Measurements from ENCODE around the gene CDH22.

DNA sequence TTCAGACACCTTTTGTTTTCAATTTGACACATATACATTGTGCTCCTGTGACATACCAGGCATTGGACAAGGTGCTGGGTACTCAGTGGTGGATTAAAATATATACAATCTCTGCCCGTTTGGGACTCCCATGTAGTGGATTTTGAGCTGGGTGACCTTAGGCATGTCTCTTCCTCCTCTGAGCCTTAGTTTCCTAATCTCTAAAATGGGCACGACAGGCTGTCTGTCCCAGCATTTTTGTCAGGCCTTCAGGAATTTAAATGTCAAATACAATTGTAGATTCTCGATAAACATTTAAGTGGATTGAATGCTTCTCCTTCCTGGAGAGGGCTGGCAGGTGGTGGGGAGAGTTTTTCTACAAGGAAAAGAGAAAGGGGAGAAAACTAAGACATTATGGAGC, 22.6 kb downstream of the CDH22 start:
- TF ChIP-seq POLR2AphosphoS5 (IDR thresholded peaks at IDR 0.05; ENCODE audit: low read depth, low read length) (no peak), SIN3A (IDR thresholded peaks at IDR 0.05; ENCODE audit: borderline replicate concordance, insufficient read depth, low read length) (no peak), TAF1 (IDR thresholded peaks at IDR 0.05; ENCODE audit: borderline replicate concordance, insufficient read depth, low read length) (no peak)
- TF ChIP-seq, protein P1, sequence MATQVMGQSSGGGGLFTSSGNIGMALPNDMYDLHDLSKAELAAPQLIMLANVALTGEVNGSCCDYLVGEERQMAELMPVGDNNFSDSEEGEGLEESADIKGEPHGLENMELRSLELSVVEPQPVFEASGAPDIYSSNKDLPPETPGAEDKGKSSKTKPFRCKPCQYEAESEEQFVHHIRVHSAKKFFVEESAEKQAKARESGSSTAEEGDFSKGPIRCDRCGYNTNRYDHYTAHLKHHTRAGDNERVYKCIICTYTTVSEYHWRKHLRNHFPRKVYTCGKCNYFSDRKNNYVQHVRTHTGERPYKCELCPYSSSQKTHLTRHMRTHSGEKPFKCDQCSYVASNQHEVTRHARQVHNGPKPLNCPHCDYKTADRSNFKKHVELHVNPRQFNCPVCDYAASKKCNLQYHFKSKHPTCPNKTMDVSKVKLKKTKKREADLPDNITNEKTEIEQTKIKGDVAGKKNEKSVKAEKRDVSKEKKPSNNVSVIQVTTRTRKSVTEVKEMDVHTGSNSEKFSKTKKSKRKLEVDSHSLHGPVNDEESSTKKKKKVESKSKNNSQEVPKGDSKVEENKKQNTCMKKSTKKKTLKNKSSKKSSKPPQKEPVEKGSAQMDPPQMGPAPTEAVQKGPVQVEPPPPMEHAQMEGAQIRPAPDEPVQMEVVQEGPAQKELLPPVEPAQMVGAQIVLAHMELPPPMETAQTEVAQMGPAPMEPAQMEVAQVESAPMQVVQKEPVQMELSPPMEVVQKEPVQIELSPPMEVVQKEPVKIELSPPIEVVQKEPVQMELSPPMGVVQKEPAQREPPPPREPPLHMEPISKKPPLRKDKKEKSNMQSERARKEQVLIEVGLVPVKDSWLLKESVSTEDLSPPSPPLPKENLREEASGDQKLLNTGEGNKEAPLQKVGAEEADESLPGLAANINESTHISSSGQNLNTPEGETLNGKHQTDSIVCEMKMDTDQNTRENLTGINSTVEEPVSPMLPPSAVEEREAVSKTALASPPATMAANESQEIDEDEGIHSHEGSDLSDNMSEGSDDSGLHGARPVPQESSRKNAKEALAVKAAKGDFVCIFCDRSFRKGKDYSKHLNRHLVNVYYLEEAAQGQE (IDR thresholded peaks at IDR 0.05; ENCODE audit: insufficient read depth in 1 of 2, low read depth in 2 of 2, low read length in 2 of 2), result no peak
